ENCODE data around the gene GNB1L. TPM values are rescaled to one million over a fixed set of nuclear protein-coding genes. Genes with fewer than 3 reads are reported as not detected.

GNB1L gene
- total RNA-seq, 1 experiment from 2014 or later: 38.2 TPM

GRCh38 chr22:19812910-19813309, 41.8 kb downstream of the GNB1L start:
- H3K4me3 ChIP-seq (ENCODE audit: insufficient read depth, low read depth, low read length): no peak overlapping the region
- no peaks in the 10 kb centered on the region for H3K36me3 ChIP-seq (replicated peaks; ENCODE audit: control insufficient read depth, insufficient read depth, low read length)
- DNase-seq: peak; percentile 26
- H3K27me3 ChIP-seq (ENCODE audit: control insufficient read depth, insufficient read depth, low read length): no peaks in the 10 kb centered on the region

GRCh38 chr22:19811811-19812771, 42.6 kb downstream of the GNB1L start:
- no peak overlapping the region for H3K4me3 ChIP-seq (ENCODE audit: insufficient read depth, low read depth, low read length)
- peak; percentile 60 for DNase-seq
- no peaks in the 10 kb centered on the region for H3K27me3 ChIP-seq (ENCODE audit: control insufficient read depth, insufficient read depth, low read length)

GRCh38 chr22:19811211-19811621, 43.5 kb downstream of the GNB1L start:
- H3K36me3 ChIP-seq (replicated peaks; ENCODE audit: control insufficient read depth, insufficient read depth, low read length): no peaks in the 10 kb centered on the region
- DNase-seq: peak; percentile 56
- H3K4me3 ChIP-seq (ENCODE audit: insufficient read depth, low read depth, low read length): no peak overlapping the region
- no peaks in the 10 kb centered on the region for H3K27me3 ChIP-seq (ENCODE audit: control insufficient read depth, insufficient read depth, low read length)

More at GRCh38 chr22:19811811-19812771, 42.6 kb downstream of the GNB1L start:
- H3K36me3 ChIP-seq (replicated peaks; ENCODE audit: control insufficient read depth, insufficient read depth, low read length): no peaks in the 10 kb centered on the region

- DNase-seq: peak; percentile 77
- Histone ChIP-seq H3K36me3 (replicated peaks; ENCODE audit: control insufficient read depth, insufficient read depth, low read length) (no peaks in the 10 kb centered on the region), H3K4me3 (ENCODE audit: insufficient read depth, low read depth, low read length) (no peak overlapping the region), H3K27me3 (ENCODE audit: control insufficient read depth, insufficient read depth, low read length) (no peaks in the 10 kb centered on the region)
Observed at GRCh38 chr22:19810381-19811201, 44.1 kb downstream of the GNB1L start.

GRCh38 chr22:19809741-19810140, 44.9 kb downstream of the GNB1L start:
- no peaks in the 10 kb centered on the region for H3K36me3 ChIP-seq (replicated peaks; ENCODE audit: control insufficient read depth, insufficient read depth, low read length)
- DNase-seq: no peak
- no peaks in the 10 kb centered on the region for H3K27me3 ChIP-seq (ENCODE audit: control insufficient read depth, insufficient read depth, low read length)
- no peak overlapping the region for H3K4me3 ChIP-seq (ENCODE audit: insufficient read depth, low read depth, low read length)

- no peaks in the 10 kb centered on the region for H3K27me3 ChIP-seq (ENCODE audit: control insufficient read depth, insufficient read depth, low read length)
- H3K36me3 ChIP-seq (replicated peaks; ENCODE audit: control insufficient read depth, insufficient read depth, low read length): no peaks in the 10 kb centered on the region
- DNase-seq: no peak
- H3K4me3 ChIP-seq (ENCODE audit: insufficient read depth, low read depth, low read length): no peak overlapping the region
Observed at GRCh38 chr22:19808873-19809478, 45.7 kb downstream of the GNB1L start.

- H3K4me3 ChIP-seq (ENCODE audit: insufficient read depth, low read depth, low read length): no peak overlapping the region
- no peaks in the 10 kb centered on the region for H3K36me3 ChIP-seq (replicated peaks; ENCODE audit: control insufficient read depth, insufficient read depth, low read length)
- peak; percentile 36 for DNase-seq
- no peaks in the 10 kb centered on the region for H3K27me3 ChIP-seq (ENCODE audit: control insufficient read depth, insufficient read depth, low read length)
Observed at GRCh38 chr22:19807914-19808872, 46.5 kb downstream of the GNB1L start.

GRCh38 chr22:19807161-19807913, 47.3 kb downstream of the GNB1L start:
- Histone ChIP-seq H3K27me3 (ENCODE audit: control insufficient read depth, insufficient read depth, low read length) (no peaks in the 10 kb centered on the region), H3K36me3 (replicated peaks; ENCODE audit: control insufficient read depth, insufficient read depth, low read length) (no peaks in the 10 kb centered on the region), H3K4me3 (ENCODE audit: insufficient read depth, low read depth, low read length) (no peak overlapping the region)
- peak; percentile 48 for DNase-seq

GRCh38 chr22:19806213-19807160, 48.2 kb downstream of the GNB1L start:
- H3K36me3 ChIP-seq (replicated peaks; ENCODE audit: control insufficient read depth, insufficient read depth, low read length): no peaks in the 10 kb centered on the region
- H3K4me3 ChIP-seq (ENCODE audit: insufficient read depth, low read depth, low read length): no peak overlapping the region
- DNase-seq: peak; percentile 62
- H3K27me3 ChIP-seq (ENCODE audit: control insufficient read depth, insufficient read depth, low read length): no peaks in the 10 kb centered on the region

- Histone ChIP-seq H3K27me3 (ENCODE audit: control insufficient read depth, insufficient read depth, low read length) (no peaks in the 10 kb centered on the region), H3K4me3 (ENCODE audit: insufficient read depth, low read depth, low read length) (no peak overlapping the region), H3K36me3 (replicated peaks; ENCODE audit: control insufficient read depth, insufficient read depth, low read length) (no peaks in the 10 kb centered on the region)
- DNase-seq: peak; percentile 53
Observed at GRCh38 chr22:19805821-19806212, 48.9 kb downstream of the GNB1L start.

GRCh38 chr22:19803736-19804267, 50.9 kb downstream of the GNB1L start:
- Histone ChIP-seq H3K27me3 (ENCODE audit: control insufficient read depth, insufficient read depth, low read length) (no peaks in the 10 kb centered on the region), H3K36me3 (replicated peaks; ENCODE audit: control insufficient read depth, insufficient read depth, low read length) (no peaks in the 10 kb centered on the region), H3K4me3 (ENCODE audit: insufficient read depth, low read depth, low read length) (no peak overlapping the region)
- DNase-seq: peak; percentile 50
